ENCODE data around the gene SGMS2. TPM values are rescaled to one million over a fixed set of nuclear protein-coding genes. Genes with fewer than 3 reads are reported as not detected.

The SGMS2 gene
- total RNA-seq: not detected
- polyA plus RNA-seq: under 1 TPM in 1 of 3 donors, not detected in 2; 0.05 TPM
- 0 to 0.35 (median 0.03) reads per million in 6 experiments for total RNA-seq

GRCh38 chr4:107824350-107825071 lies at the start of gene SGMS2:
Gene SGMS2 (plus strand): TSS chr4:107824932. CDS start chr4:107895554, 70,622 bp downstream.
- DNase-seq: no peak

GRCh38 chr4:107777890-107778289 lies 46.8 kb upstream of the SGMS2 start:
- Mint-ChIP-seq H3K27me3 (peaks cover 2 to 31% (median 14%) of the 10 kb centered on the region in 5 donors), H3K4me3 (no peak overlapping the region), H3K4me1 (no peaks in the 10 kb centered on the region), H3K9me3 (peaks cover 0 to 55% (median 14%) of the 10 kb centered on the region in 9 donors), H3K36me3 (peaks cover 0 to 36% (median 6%) of the 10 kb centered on the region in 3 donors), H3K27ac (no peak overlapping the region)
- ATAC-seq (no peak), DNase-seq (no peak)
- POLR2A ChIA-PET: no interaction called here

More at GRCh38 chr4:107824350-107825071, at the start of gene SGMS2:
- Mint-ChIP-seq H3K27ac (no peak within 1 kb of the TSS), H3K4me1 (peaks cover 2 to 20% (median 15%) of the 10 kb centered on the region in 4 donors), H3K36me3 (no peaks in the 10 kb centered on the region), H3K9me3 (no peaks in the 10 kb centered on the region), H3K27me3 (peaks cover 37 to 70% (median 47%) of the 10 kb centered on the region in 5 donors), H3K4me3 (peak within 1 kb of the TSS; percentile 63 to 86 (median 78))
- POLR2A ChIA-PET: no interaction called here
- ATAC-seq: peak in 1 of 2 donors; percentile 10

GRCh38 chr4:107778784-107779530 lies 45.8 kb upstream of the SGMS2 start:
- no peak overlapping the region for H3K4me3 Mint-ChIP-seq
- no peak overlapping the region for H3K27ac Mint-ChIP-seq
- no peak for ATAC-seq
- DNase-seq: no peak
- no peaks in the 10 kb centered on the region for H3K4me1 Mint-ChIP-seq
- H3K27me3 Mint-ChIP-seq: peaks cover 3 to 32% (median 15%) of the 10 kb centered on the region in 5 donors
- POLR2A ChIA-PET: no interaction called here
- peaks cover 0 to 49% (median 14%) of the 10 kb centered on the region in 9 donors for H3K9me3 Mint-ChIP-seq
- peaks cover 0 to 34% (median 6%) of the 10 kb centered on the region in 3 donors for H3K36me3 Mint-ChIP-seq

GRCh38 chr4:107780665-107781064 lies 44.1 kb upstream of the SGMS2 start:
- H3K4me3 Mint-ChIP-seq: no peak overlapping the region
- peaks cover 0 to 34% (median 4%) of the 10 kb centered on the region in 3 donors for H3K36me3 Mint-ChIP-seq
- POLR2A ChIA-PET: no interaction called here
- no peak overlapping the region for H3K27ac Mint-ChIP-seq
- ATAC-seq (no peak), DNase-seq (peak in 3 of 10 donors; percentile 8 to 19 (median 16))
- H3K4me1 Mint-ChIP-seq: no peaks in the 10 kb centered on the region
- peaks cover 7 to 32% (median 17%) of the 10 kb centered on the region in 5 donors for H3K27me3 Mint-ChIP-seq
- H3K9me3 Mint-ChIP-seq: peaks cover 0 to 49% (median 14%) of the 10 kb centered on the region in 9 donors

- Mint-ChIP-seq H3K27ac (no peak overlapping the region), H3K36me3 (peaks cover 0 to 6% (median 0%) of the 10 kb centered on the region in 3 donors), H3K4me3 (no peak overlapping the region), H3K27me3 (peaks cover 4 to 26% (median 12%) of the 10 kb centered on the region in 5 donors), H3K4me1 (no peaks in the 10 kb centered on the region), H3K9me3 (peaks cover 0 to 8% (median 5%) of the 10 kb centered on the region in 9 donors)
- POLR2A ChIA-PET: no interaction called here
- no peak for DNase-seq
- ATAC-seq: no peak
These were observed 32.8 kb upstream of the SGMS2 start for GRCh38 chr4:107791902-107792301.

GRCh38 chr4:107792711-107793110 lies 32.0 kb upstream of the SGMS2 start:
- ATAC-seq: no peak
- Mint-ChIP-seq H3K36me3 (no peaks in the 10 kb centered on the region), H3K4me1 (no peaks in the 10 kb centered on the region), H3K27ac (no peak overlapping the region), H3K4me3 (no peak overlapping the region), H3K27me3 (peaks cover 6 to 27% (median 17%) of the 10 kb centered on the region in 5 donors), H3K9me3 (no peaks in the 10 kb centered on the region)
- POLR2A ChIA-PET: no interaction called here
- DNase-seq: no peak

- no peaks in the 10 kb centered on the region for H3K36me3 Mint-ChIP-seq
- POLR2A ChIA-PET: no interaction called here
- H3K4me3 Mint-ChIP-seq: no peak overlapping the region
- H3K9me3 Mint-ChIP-seq: no peaks in the 10 kb centered on the region
- no peak for DNase-seq
- H3K27ac Mint-ChIP-seq: no peak overlapping the region
- H3K27me3 Mint-ChIP-seq: peaks cover 6 to 29% (median 17%) of the 10 kb centered on the region in 5 donors
- ATAC-seq: no peak
- no peaks in the 10 kb centered on the region for H3K4me1 Mint-ChIP-seq
These were observed 30.7 kb upstream of the SGMS2 start for GRCh38 chr4:107793996-107794395.

DNA sequence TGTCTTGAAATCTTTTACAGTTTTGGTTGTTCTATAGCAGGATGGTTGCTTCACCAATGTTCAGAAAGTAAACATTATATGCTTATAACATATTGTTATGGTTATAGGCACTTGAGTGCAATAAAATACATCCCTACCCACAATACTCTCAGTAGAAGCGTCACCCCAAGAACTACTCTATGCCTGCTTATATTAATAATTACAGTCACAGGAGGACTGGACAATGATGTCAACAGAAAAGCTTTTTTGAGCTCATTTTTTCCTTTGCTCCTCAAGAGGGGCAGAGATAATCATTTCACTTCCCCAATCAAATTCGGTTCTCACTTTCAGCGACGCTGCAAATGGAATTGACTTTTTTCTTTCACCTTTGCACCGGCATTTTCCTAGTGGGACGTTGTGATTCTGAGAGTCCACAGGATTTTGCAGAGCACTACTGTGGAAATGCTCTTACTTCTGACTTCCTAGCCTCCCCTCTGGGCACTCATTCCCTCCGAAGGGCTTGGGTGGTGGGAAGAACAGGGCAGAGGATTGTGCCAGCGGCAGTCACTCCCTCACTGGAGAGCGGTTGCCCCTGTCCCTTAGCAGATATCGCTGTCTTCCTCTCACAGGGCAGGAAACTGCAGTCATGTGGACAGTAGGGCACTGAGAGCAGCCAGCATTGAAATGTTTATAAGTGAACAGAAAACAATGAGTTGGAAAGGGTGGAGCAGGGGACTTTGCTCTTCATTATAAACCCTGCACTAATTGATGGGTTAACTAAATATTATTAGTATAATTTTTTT lies 24.9 kb upstream of the SGMS2 start:
- H3K27me3 Mint-ChIP-seq: peaks cover 14 to 59% (median 31%) of the 10 kb centered on the region in 5 donors
- ATAC-seq (no peak), DNase-seq (no peak)
- H3K4me3 Mint-ChIP-seq: peak overlapping the region in 2 of 10 donors; percentile 2 to 13
- POLR2A ChIA-PET: no interaction called here
- H3K27ac Mint-ChIP-seq: no peak overlapping the region
- H3K9me3 Mint-ChIP-seq: peaks cover 0 to 5% (median 0%) of the 10 kb centered on the region in 9 donors
- H3K4me1 Mint-ChIP-seq: no peaks in the 10 kb centered on the region
- peaks cover 0 to 8% (median 0%) of the 10 kb centered on the region in 3 donors for H3K36me3 Mint-ChIP-seq

DNA sequence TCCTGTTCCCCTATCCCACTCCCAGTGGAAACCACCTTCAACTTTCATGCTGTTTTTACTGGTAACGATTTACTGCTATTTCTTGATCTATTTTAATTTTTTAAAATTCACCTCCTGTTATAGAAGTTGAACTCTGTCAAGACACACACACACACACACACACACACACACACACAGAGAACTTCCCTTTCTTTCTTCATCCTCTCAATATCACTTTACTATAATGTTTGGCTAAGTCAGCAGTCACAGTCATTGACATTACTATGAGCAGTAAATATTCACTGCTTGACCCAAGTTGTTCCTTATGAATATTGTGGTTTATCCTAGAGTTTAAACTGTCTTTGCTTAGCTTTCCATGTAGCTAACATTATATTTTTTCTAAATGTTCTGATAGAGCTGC lies 24.0 kb upstream of the SGMS2 start:
- Mint-ChIP-seq H3K4me3 (no peak overlapping the region), H3K27me3 (peaks cover 13 to 57% (median 33%) of the 10 kb centered on the region in 5 donors), H3K27ac (no peak overlapping the region), H3K36me3 (peaks cover 0 to 8% (median 0%) of the 10 kb centered on the region in 3 donors), H3K4me1 (no peaks in the 10 kb centered on the region), H3K9me3 (peaks cover 0 to 5% (median 0%) of the 10 kb centered on the region in 9 donors)
- no peak for ATAC-seq
- no peak for DNase-seq
- POLR2A ChIA-PET: no interaction called here

DNA sequence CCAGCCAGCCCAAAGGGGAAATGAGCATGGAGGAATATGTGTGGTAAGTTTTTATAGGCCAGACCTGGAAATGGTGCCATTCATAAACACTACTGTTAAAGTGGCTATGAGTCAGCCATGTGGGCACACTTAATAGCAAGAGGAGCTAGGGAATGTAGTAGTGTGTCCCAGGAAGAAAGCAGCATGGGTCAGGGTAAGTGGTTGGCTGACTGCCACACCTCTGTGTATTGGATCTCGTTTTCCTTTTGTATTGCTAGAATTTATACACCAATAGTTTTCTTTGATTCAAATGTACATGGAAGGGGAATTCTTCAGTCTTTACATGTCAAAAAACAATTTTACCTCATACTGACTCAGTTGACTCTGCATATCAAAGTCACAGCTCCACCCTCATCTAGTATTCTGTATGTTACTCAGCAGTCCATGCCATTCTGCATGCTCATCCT lies 22.9 kb upstream of the SGMS2 start:
- H3K36me3 Mint-ChIP-seq: peaks cover 0 to 8% (median 0%) of the 10 kb centered on the region in 3 donors
- H3K27me3 Mint-ChIP-seq: peaks cover 10 to 47% (median 29%) of the 10 kb centered on the region in 5 donors
- no peak for ATAC-seq
- no peak overlapping the region for H3K27ac Mint-ChIP-seq
- peaks cover 0 to 5% (median 0%) of the 10 kb centered on the region in 9 donors for H3K9me3 Mint-ChIP-seq
- POLR2A ChIA-PET: no interaction called here
- no peak for DNase-seq
- H3K4me1 Mint-ChIP-seq: no peaks in the 10 kb centered on the region
- H3K4me3 Mint-ChIP-seq: no peak overlapping the region

DNA sequence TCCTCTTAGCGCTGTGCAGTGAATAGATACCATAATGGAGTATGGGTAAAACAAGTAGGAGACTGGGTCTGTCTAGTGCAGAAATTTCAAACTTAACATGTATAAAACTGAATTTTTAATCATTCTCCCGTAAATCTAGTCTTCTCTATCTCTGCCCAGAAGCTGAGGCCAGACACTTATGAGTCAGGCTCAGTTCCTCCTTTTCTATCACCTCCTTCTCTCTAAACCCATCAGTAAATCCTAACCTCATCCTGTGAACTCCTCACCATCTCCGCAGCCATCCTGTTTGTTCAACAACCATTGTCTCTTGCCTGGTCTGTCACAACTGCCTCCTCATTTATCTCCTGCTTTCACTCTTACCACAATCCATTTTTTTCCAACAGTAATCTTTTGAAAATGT lies 19.8 kb upstream of the SGMS2 start:
- Mint-ChIP-seq H3K4me1 (no peaks in the 10 kb centered on the region), H3K9me3 (peaks cover 0 to 5% (median 0%) of the 10 kb centered on the region in 9 donors), H3K4me3 (no peak overlapping the region), H3K27ac (no peak overlapping the region), H3K27me3 (peaks cover 8 to 45% (median 26%) of the 10 kb centered on the region in 5 donors), H3K36me3 (peaks cover 0 to 8% (median 0%) of the 10 kb centered on the region in 3 donors)
- ATAC-seq (no peak), DNase-seq (no peak)
- POLR2A ChIA-PET: no interaction called here

- ATAC-seq (no peak), DNase-seq (no peak)
- Mint-ChIP-seq H3K36me3 (peaks cover 0 to 8% (median 4%) of the 10 kb centered on the region in 3 donors), H3K9me3 (peaks cover 0 to 5% (median 0%) of the 10 kb centered on the region in 9 donors), H3K4me3 (no peak overlapping the region), H3K4me1 (no peaks in the 10 kb centered on the region), H3K27ac (no peak overlapping the region), H3K27me3 (peaks cover 8 to 41% (median 30%) of the 10 kb centered on the region in 5 donors)
- POLR2A ChIA-PET: no interaction called here
These were observed 18.5 kb upstream of the SGMS2 start for GRCh38 chr4:107806196-107806595.

All from naive thymus-derived CD8-positive, alpha-beta T cell (primary cell).